GM19035 (cell line): ENCODE measurements around the gene SMC3.

Experiments
- ATAC-seq: cut with Tn5 transposase; IDR thresholded peaks from one replicate; pipeline ENCODE4 v1.9.1; 2021; ENCODE audit not compliant: unreplicated experiment

Gene SMC3

DNA sequence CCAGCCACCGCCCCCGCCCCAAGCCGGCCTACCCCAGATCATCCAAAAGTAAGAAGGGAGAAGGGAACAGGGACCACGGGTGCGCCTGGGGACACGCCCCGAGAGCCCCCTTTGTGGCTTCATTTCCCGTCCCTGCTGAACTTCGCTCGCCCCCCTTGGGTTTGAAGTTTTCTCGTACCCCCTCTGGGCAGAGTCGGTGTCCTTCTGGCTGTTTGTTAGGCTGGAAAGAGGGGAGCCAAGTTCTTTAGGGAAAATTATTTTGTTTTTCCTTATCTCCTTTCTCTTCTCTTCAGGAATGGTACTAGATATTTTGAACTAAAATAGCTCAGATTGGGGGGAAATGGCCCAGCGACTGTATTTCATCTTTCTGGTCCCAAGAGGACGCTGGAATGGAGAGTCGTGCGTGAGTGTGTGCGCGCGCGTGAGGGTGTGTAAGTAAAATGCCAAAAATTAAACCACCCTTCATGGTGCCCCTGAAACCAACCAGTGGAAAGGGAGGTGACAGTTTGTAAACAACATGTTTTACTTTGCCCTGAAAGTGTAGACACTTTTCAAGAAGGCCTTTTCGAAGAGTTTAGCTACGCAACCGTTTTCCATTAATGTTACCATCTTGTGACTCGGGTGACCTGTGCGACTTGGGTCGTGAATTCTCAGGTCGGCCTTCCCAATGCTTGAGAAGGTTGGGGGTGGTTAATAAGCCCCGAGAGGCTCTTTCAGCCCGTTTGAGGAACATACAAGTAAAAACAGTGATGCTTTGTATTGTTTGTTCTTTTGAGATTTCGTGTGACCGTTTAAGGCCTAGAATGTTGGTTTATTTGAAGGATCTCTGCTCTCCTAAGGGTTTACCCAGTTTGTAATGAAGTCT, 77.3 kb downstream of the SMC3 start:
- ATAC-seq: no peak

DNA sequence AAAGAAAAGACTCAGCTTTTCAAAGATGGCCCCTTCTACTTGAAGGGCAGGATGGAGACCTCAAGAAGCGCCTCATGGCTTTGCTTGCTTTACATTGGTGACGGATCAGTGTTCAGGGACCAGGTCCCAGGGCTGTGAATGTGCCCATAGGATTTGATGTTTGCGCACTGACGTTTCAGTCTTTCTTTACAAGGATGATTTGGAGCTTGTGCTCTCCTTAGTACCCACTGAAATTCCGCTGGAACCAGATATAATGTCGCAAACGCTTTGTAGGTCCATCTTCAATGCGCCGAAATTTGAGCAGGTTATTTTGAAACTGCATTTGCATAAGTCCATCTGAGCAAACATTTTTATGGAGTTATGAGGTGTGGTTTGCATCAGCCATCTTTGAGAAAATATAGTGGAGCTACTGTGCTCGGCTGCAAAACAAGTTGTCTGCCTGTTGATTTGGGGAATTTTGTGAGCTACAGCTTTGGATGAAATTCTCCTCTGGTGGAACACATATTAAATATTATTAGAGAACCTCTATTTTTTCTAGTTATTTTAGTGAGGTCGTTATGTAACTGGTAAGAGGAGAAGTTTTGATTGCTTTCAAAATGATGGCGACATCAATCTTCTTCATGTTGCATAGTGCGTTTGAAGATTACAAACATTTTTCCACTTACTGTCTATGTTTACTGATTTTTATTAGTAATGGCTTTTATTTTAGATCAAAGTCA, 79.1 kb downstream of the SMC3 start:
- no peak for ATAC-seq

DNA sequence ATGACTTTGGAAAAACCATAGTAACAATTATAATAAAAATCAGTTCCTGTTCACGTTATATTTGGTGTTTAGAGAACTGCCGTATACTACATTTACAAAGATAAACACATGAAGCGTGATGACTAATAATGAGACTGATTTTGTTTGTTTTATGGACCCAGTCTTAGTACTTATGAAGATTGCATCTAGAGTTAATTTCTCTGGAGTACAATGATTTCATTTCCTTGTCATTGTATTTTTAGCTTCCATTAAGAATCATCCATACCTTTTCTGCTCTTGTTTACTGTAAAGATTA, 79.6 kb downstream of the SMC3 start:
- no peak for ATAC-seq

DNA sequence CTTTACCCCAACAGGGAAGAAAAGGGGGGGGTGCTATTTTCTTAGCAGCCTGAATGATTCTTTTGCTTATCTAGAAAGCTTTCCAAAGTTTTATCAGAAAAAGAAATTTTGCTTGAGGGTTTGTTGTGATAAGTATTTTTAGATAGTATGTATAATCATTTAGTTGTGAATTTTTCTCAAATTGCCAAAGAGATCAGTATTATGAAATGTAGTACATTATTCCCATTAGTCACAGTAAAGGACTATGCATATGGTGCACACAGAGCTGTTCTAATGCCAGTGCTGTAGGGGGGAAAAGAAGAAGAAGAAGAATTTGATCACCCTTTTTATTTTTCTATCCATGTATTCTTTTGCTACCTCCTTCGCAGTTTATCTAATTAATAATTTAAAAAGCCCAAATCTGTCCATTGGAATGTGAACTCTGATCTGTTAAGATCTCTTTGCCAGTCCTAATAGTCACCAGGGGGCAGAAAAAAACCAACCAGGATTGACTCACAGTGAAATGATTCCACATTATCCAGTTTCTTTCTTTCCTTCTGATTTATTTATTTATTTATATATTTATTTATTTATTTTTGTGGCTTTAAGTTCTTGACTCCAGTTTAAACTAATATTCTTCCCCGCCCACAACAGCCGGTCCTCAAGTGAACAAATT, 81.3 kb downstream of the SMC3 start:
- no peak for ATAC-seq

DNA sequence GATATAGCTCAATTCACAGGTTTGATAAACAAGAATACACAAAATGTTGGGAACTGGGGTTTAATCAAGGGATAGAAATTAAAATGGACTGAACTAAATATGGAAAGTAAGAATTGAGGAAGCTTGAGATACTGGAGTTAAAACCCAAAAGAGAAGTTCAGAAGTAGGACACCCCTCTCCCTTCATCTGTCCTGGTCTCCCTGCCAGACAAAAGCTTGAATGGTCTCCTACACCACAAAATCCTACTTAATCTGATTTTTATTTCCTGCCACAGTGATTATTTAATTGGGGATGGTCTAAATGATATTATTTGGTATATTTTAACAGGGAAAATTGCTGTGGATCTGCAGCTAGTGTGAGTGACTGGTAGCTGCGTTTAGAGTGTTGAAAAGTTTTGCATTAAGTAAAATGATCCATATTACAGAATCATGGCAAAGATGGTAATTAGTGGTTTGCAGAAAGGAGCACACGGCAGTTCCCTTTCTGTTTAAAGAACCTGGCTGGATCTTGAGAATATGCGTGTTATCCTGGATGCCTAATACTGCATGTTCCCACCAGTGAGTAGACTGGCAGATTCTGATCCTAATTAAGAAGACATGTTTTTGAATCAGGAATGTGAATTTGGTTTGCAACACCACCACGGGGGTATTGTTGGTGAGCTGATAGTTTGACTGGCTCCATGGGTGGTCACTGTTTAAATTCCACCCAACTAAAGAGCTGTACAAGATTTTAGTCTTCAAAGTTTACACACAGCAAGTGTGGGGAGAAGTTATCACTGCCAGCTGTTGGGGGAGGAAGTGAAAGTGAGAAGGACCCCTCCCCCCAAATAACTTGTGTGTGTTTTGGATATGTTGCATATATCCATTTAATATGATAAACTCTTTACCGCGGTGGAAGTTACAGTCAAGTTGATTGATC, 82.1 kb downstream of the SMC3 start:
- ATAC-seq: no peak

DNA sequence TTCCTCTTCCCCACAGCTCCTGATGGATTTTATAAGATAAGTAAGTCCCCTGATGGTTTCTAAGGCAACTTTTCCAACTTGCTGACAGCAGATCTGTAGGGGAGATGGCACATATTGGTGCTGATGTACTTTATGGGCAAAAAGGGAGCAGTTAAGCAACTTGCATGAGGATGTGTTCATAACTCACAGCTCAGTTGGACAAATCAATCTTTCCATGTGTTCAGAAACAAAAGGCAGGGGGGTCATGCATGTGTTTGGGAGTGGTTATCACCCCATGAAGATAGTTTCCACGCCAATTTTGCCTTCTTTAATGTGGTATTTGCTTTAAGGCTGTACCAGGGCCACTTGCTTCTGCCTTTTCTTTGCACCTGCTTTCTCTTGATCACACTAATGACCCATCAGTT, 82.8 kb downstream of the SMC3 start:
- ATAC-seq: no peak

DNA sequence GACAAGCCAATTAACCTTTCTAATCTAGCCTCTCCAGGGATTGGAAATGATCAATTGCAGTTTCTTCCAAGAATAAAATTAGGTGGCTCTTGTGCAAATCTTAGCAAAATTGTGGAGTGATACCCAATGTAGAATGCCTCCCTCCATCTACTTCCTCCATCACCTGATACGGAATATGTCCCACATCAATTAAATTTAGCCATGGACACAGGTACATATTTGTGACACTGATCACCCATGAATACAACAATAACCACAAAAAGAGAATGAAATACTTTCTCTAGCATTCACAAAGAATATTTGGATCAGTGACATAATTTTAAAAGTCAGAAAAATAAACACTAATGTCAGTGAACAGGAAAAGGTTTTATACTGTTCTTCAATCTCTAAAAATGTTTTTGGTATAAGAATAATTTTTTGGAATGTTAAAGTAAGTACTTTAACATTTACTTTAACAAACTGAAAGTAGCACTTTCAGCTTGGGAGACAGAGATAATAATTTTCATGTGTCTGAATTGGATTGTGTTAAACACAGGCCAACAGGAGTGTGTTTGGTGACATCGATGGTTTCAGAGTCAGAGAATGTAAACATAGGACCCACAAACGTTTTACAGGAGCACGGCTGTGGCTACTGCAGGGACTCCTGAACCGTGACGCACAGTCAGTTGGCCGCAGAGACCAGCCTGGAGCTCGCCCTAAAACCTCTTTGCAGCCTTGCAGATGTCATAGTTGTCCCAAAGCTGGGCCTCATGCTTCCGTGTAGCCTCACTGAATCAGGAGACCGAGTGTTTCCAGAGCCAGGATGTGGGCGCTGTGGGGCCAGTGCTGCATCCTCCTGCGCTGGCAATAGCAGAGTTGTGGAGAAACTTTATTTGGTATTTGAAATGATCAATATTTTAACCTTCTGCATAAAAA, 83.8 kb downstream of the SMC3 start:
- no peak for ATAC-seq

DNA sequence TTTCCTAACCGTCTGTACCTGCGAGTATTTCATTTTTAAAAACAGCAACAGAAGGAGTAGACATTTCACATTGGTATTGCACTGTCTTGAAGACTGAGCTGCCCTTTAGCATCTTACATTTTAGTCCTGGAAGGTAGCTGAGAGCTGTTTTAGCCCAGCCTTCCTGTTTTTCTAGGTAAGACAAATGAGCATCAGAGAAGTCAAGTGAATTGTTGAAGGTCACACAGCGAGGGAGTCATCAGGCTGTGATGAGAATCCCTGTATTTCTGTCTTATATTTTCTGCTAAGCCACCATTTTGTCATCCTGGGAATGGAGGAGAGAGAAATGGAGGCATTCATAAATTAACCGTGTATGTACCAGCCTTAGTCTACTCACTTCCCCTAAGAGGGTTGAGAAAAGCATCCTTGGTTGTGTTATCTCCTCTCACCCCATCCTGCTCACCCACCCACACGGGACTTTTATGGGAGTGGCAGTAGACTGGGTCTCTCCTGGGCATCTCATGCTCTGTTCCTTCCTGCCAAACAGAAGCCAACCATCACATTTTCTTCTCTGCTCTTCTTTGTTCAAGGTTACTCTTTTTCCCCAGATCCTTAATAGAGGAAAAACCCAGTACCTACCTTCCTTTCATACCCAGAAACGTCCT, 85.1 kb downstream of the SMC3 start:
- ATAC-seq: no peak
